Measurements from ENCODE around the gene SLC10A6. TPM values are rescaled to one million over a fixed set of nuclear protein-coding genes. Genes with fewer than 3 reads are reported as not detected.

Gene SLC10A6
- total and polyA plus RNA-seq, 9 of the 15 experiments (the other 6 are each of a cell fraction or from before 2014, with no cell fraction given): not detected

GRCh38 chr4:86816501-86817273, 32.5 kb downstream of the SLC10A6 start (continued):
- no peak for TF ChIP-seq ZNF318 (IDR thresholded peaks at IDR 0.05; ENCODE audit: borderline replicate concordance in 1 of 2, low read depth in 1 of 2)
- no peak for TF ChIP-seq TAF7 (tag; IDR thresholded peaks at IDR 0.05)
- TF ChIP-seq SNRNP70 (optimal IDR thresholded peaks at IDR 0.05; ENCODE audit: low read depth, low read length): no peak
- TF ChIP-seq GTF2A2 (tag; IDR thresholded peaks at IDR 0.05): no peak
- no peak for TF ChIP-seq BRF2 (IDR thresholded peaks at IDR 0.05; ENCODE audit: borderline replicate concordance, insufficient read depth, insufficient read length)
- no peak for TF ChIP-seq ZNF324 (CRISPR knock-in tag; IDR thresholded peaks at IDR 0.05)
- TF ChIP-seq RB1 (IDR thresholded peaks at IDR 0.05; ENCODE audit: low read depth): no peak
